ENCODE data around the gene MICAL2. TPM values are rescaled to one million over a fixed set of nuclear protein-coding genes. Genes with fewer than 3 reads are reported as not detected.

MICAL2 gene
- total RNA-seq, 2 experiments from 2014 or later: not detected

DNA sequence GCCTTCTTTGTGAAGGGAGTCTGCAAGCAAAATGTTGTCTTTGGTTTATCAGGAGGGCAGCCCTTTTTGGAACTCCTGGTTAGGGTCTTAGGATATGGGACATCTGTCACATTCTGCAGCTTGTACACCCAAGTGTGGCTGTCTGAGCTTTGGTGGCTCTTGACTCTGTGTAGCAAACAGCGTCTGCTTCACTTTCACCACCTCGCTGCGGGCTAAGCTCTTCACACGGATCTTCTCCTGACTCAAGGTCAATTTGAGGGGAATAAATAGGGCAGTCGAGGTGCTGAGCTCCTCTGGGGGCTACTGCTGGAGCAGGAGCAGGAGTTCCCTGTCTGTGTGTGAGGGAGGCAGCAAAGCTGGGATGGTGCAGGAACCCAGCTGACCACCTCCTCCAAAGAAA lies 10.6 kb downstream of the MICAL2 start:
- H2AFZ ChIP-seq (ENCODE audit: low read length): no peak overlapping the region
- no peaks in the 10 kb centered on the region for H3K36me3 ChIP-seq (ENCODE audit: insufficient read depth, low read length)
- no peak overlapping the region for H3K4me2 ChIP-seq (ENCODE audit: low read length)
- H3K4me1 ChIP-seq (ENCODE audit: insufficient read depth, low read length, poor library complexity, severe bottlenecking): no peaks in the 10 kb centered on the region
- H3K9me3 ChIP-seq (ENCODE audit: low read length): no peaks in the 10 kb centered on the region
- H3K4me3 ChIP-seq (ENCODE audit: low read depth, low read length, poor library complexity, severe bottlenecking): no peak overlapping the region
- H3K27ac ChIP-seq (ENCODE audit: low read depth, low read length, poor library complexity, severe bottlenecking): no peak overlapping the region
- no peaks in the 10 kb centered on the region for H4K20me1 ChIP-seq (ENCODE audit: insufficient read depth, low read length)
- intact Hi-C loops (cut with micrococcal nuclease; ENCODE audit: unreplicated experiment): loop anchor here (10.0 kb wide), 1 partner anchor 114 kb away; no protein-coding TSS in a partner anchor
- no peaks in the 10 kb centered on the region for H3K9me2 ChIP-seq (ENCODE audit: insufficient read depth, low read length)
- ChIA-PET CTCF (ENCODE audit: unreplicated experiment) (no interaction called here), POLR2A (no interaction called here)
- no peak for DNase-seq (ENCODE audit: low spot score)
- H3K79me2 ChIP-seq (ENCODE audit: insufficient read depth, low read depth, low read length): no peaks in the 10 kb centered on the region
- TF ChIP-seq, protein P1, sequence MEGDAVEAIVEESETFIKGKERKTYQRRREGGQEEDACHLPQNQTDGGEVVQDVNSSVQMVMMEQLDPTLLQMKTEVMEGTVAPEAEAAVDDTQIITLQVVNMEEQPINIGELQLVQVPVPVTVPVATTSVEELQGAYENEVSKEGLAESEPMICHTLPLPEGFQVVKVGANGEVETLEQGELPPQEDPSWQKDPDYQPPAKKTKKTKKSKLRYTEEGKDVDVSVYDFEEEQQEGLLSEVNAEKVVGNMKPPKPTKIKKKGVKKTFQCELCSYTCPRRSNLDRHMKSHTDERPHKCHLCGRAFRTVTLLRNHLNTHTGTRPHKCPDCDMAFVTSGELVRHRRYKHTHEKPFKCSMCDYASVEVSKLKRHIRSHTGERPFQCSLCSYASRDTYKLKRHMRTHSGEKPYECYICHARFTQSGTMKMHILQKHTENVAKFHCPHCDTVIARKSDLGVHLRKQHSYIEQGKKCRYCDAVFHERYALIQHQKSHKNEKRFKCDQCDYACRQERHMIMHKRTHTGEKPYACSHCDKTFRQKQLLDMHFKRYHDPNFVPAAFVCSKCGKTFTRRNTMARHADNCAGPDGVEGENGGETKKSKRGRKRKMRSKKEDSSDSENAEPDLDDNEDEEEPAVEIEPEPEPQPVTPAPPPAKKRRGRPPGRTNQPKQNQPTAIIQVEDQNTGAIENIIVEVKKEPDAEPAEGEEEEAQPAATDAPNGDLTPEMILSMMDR (conservative IDR thresholded peaks at IDR 0.05; ENCODE audit: low read length): no peak
- TF ChIP-seq EZH2phosphoT487 (IDR thresholded peaks at IDR 0.05; ENCODE audit: borderline replicate concordance, low read depth, low read length): no peak
- BruUV-seq (replicated peaks): no TSS peak

DNA sequence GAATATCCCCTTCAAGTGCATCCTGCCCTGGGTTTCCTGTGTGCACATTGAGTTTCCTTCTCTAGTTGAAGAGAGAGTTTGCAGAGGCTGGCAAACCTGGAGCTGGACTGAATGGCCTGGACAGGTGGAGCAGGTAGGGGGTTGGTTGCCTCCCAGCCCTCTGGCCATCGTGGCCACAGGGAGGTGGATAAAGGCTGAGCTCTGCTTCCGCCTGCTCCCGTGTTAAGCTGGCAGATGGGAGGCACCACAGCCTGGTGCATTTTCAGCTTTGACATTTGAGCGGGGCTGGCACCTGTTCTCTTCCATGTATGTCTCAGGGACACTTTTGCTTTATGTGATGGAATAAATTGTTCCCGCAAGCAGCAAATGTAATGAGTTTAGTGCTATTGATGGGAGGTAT lies 11.1 kb downstream of the MICAL2 start:
- H4K20me1 ChIP-seq (ENCODE audit: insufficient read depth, low read length): no peaks in the 10 kb centered on the region
- intact Hi-C loops (cut with micrococcal nuclease; ENCODE audit: unreplicated experiment): loop anchor here (10.0 kb wide), 1 partner anchor 113 kb away; no protein-coding TSS in a partner anchor
- BruUV-seq (replicated peaks): no TSS peak

GRCh38 chr11:12122083-12122482 lies 11.7 kb downstream of the MICAL2 start:
- Histone ChIP-seq H3K9me2 (ENCODE audit: insufficient read depth, low read length) (no peaks in the 10 kb centered on the region), H3K79me2 (ENCODE audit: insufficient read depth, low read depth, low read length) (no peaks in the 10 kb centered on the region), H3K9me3 (ENCODE audit: low read length) (no peaks in the 10 kb centered on the region), H3K36me3 (ENCODE audit: insufficient read depth, low read length) (no peaks in the 10 kb centered on the region), H4K20me1 (ENCODE audit: insufficient read depth, low read length) (no peaks in the 10 kb centered on the region), H3K4me2 (ENCODE audit: low read length) (no peak overlapping the region), H3K4me1 (ENCODE audit: insufficient read depth, low read length, poor library complexity, severe bottlenecking) (no peaks in the 10 kb centered on the region), H2AFZ (ENCODE audit: low read length) (no peak overlapping the region), H3K27ac (ENCODE audit: low read depth, low read length, poor library complexity, severe bottlenecking) (no peak overlapping the region), H3K4me3 (ENCODE audit: low read depth, low read length, poor library complexity, severe bottlenecking) (no peak overlapping the region)
- ChIA-PET CTCF (ENCODE audit: unreplicated experiment) (no interaction called here), POLR2A (no interaction called here)
- intact Hi-C loops (cut with micrococcal nuclease; ENCODE audit: unreplicated experiment): loop anchor here (10.0 kb wide), 1 partner anchor 113 kb away; no protein-coding TSS in a partner anchor
- no TSS peak for BruUV-seq (replicated peaks)
- TF ChIP-seq, protein P1 (conservative IDR thresholded peaks at IDR 0.05; ENCODE audit: low read length): peak; percentile 41
- no peak for TF ChIP-seq EZH2phosphoT487 (IDR thresholded peaks at IDR 0.05; ENCODE audit: borderline replicate concordance, low read depth, low read length)
- DNase-seq (ENCODE audit: low spot score): no peak

More for the DNA sequence above, 11.1 kb downstream of the MICAL2 start:
- no peaks in the 10 kb centered on the region for H3K4me1 ChIP-seq (ENCODE audit: insufficient read depth, low read length, poor library complexity, severe bottlenecking)
- H3K27ac ChIP-seq (ENCODE audit: low read depth, low read length, poor library complexity, severe bottlenecking): no peak overlapping the region
- CTCF ChIA-PET (ENCODE audit: unreplicated experiment): no interaction called here
- H3K4me3 ChIP-seq (ENCODE audit: low read depth, low read length, poor library complexity, severe bottlenecking): no peak overlapping the region
- no peak overlapping the region for H3K4me2 ChIP-seq (ENCODE audit: low read length)
- no peak for DNase-seq (ENCODE audit: low spot score)
- H3K9me2 ChIP-seq (ENCODE audit: insufficient read depth, low read length): no peaks in the 10 kb centered on the region
- TF ChIP-seq EZH2phosphoT487 (IDR thresholded peaks at IDR 0.05; ENCODE audit: borderline replicate concordance, low read depth, low read length): no peak
- TF ChIP-seq, protein P1 (conservative IDR thresholded peaks at IDR 0.05; ENCODE audit: low read length): no peak
- H3K9me3 ChIP-seq (ENCODE audit: low read length): no peaks in the 10 kb centered on the region
- no peaks in the 10 kb centered on the region for H3K79me2 ChIP-seq (ENCODE audit: insufficient read depth, low read depth, low read length)
- no peaks in the 10 kb centered on the region for H3K36me3 ChIP-seq (ENCODE audit: insufficient read depth, low read length)
- H2AFZ ChIP-seq (ENCODE audit: low read length): no peak overlapping the region
- POLR2A ChIA-PET: no interaction called here

Data from OCI-LY7 (cell line).